HG03280 (cell line): ENCODE results near the gene USP34.
"Not testable (repeated sequence)": the region's sequence is repeated elsewhere in the genome, so short reads cannot be mapped to it uniquely, and the experiment has no call there.

Experiments
- ATAC-seq: cut with Tn5 transposase; IDR thresholded peaks from one replicate; pipeline ENCODE4 v1.9.1; 2021; ENCODE audit warnings: mild to moderate bottlenecking, moderate library complexity; ENCODE audit not compliant: unreplicated experiment

The USP34 gene

DNA sequence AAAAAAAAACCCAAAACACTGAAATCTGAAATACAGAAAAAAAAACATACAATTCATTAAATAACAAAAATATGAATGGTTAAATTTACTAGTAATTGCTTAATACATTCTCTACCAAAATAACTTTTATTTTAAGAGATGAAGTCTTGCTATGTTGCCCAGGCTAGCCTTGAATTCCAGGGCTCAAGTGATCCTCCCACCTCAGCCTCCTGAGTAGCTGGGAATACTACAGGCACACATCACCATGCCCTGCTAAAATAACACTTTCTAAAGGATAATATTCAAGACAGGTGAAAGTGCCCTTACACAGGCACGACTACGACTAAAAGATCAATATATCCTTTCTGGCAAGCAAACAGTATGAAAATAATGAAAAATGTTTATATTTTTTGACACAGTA lies 9.5 kb downstream of the USP34 start:
- ATAC-seq: no peak

DNA sequence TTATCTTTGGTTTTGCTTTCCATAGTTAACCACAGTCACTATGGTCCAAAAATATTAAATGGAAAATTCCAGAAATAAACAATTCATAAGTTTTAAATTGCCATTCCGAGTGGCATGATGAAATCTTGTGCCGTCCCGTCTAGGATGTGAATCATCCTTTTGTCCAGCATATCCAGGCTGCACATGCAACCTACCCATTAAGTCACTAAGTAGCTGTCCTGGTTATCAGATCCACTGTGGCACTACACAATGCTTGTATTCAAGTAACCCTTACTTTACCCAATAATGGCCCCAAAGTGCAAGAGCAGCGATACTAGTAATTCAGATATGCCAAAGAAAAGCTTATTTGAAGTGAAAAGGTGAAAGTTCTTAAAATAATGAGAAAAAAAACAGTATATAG lies 10.7 kb downstream of the USP34 start:
- no peak for ATAC-seq

DNA sequence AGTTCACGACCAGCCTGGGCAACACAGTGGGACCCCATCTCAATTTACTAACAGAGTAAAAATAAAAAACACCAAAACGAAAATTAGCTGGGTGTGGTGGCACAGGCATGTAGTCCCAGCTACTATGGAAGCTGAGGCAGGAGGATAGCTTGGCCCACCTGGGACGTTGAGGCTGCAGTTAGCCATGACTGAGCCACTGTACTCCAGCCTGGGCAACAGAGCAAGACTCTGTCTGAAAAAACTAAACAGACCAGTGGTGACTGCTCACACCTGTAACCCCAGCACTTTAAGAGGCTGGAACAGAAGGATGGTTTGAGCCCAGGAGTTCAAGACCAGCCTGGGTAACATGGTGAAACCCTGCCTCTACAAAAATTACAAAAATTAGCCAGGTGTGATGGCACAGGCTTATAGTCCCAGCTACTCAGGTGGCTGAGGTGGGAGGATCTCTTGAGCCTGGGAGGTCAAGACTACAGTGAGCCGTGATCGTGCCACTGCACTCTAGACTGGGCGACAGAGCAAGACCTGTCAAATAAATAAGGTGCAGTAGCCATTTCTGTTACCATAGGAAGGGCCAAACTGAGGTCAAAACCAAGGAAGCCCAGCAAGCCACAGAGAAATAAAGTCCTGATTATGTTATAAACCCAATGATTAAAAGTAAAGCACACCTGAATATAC lies 14.0 kb downstream of the USP34 start:
- ATAC-seq: no peak

DNA sequence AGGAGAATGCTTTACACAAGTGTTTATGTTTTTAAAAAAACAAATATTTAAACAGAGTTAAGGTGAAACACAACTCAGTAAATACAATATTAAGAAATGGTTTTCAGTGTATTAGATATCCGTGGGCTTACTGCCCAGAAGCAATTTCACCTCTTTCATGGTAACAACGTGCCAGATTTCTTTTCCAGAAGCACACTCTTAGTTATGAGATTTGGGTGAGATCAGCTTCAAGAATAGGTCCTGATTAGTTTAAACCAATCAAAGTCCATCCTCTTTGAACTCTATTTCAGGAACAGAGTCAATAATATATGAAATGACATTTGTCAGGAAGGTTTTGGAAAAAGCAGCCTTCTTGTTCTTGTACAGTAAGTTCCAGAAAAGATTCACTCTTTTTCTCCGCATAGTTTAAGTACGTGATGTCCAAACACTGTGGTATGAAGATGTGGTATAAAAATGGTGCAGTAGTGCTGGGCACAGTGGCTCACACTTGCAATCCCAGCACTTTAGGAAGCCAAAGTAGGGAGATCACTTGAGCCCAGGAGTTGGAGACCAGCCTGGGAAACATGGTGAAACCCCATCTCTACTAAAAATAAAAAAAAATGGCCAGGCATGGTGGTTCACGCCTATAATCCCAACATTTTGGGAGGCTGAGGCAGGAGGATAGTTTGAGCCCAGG lies 14.7 kb downstream of the USP34 start:
- no peak for ATAC-seq

DNA sequence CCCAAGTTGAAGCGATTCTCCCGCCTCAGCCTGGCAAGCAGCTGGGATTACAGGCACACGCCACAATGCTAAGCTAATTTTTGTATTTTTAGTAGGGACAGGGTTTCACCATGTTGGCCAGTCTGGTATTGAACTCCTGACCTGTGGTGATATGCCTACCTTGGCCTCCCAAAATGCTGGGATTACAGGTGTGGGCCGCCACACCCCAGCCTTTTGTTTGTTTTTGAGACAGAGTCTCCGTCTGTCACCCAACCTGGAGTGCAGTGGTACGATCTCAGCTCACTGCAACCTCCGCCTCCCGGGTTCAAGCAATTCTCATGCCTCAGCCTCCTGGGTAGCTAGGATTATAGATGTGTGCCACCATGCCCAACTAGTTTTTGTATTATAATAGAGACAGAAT lies 15.9 kb downstream of the USP34 start:
- not testable (repeated sequence) for ATAC-seq

DNA sequence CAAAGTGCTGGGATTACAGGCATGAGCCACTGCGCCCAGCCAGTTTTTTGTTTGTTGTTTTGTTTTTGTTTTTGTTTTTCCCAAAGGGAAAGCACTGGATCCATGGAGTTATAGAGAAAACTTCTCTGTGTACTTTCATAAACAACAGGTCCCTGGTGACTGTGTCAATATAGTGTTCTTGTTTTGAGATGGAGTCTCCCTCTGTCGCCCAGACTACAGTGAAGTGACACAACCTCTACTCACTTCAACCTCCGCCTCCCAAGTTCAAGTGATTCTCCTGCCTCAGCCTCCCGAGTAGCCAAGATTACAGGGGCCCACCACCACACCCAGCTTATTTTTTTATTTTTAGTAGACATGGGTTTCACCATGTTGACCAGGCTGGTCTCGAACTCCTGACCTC lies 16.5 kb downstream of the USP34 start:
- ATAC-seq: no peak

DNA sequence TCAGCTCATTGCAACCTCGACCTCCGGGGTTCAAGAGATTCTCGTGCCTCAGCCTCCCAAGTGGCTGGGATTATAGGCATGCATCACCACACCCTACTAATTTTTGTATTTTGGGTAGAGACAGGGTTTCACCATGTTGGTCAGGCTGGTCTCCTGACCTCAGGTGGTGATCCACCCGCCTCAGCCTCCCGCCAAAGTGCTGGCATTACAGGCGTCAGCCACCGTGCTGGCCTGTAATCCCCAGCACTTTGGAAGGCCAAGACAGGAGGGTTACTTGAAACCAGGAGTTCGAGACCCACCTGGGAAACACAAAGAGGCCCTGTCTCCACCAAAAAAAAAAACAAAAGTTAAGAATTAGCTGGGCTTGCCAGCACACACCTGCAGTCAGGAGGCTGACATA lies 18.5 kb downstream of the USP34 start:
- ATAC-seq: no peak

DNA sequence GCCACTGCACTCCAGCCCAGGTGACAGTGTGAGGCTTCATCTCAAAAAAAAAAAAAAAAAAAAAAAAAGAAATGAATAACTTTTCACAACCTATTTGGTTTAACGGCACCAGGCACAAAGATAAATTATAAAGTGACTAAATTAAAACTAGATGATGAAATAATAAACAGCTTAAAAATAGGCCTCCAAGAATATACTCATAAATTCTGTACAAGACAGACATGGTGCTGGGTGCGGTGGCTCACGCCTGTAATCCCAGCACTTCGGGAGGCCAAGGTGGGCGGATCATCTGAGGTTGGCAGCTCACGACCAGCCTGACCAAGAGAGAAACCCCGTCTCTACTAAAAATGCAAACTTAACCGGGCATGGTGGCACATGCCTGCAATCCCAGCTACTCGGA lies 19.7 kb downstream of the USP34 start:
- no peak for ATAC-seq

DNA sequence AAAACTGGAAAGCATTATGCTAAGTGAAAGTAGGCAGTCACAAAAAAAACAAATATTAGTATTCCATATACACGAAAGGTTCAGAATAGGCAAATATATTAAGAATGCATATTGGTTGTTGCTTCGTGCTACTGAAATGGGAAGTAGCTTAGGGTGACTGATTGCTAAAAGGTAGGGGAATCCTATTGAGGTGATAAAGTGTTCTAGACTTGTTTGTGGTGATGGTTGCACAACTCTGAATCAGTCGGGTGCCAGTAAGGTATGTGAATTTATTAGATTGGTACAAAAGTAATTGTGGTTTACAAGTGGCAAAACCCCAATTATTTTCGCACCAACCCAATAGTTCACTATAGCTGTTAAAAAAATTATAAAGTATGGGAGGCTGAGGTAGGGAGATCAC lies 20.7 kb downstream of the USP34 start:
- no peak for ATAC-seq

DNA sequence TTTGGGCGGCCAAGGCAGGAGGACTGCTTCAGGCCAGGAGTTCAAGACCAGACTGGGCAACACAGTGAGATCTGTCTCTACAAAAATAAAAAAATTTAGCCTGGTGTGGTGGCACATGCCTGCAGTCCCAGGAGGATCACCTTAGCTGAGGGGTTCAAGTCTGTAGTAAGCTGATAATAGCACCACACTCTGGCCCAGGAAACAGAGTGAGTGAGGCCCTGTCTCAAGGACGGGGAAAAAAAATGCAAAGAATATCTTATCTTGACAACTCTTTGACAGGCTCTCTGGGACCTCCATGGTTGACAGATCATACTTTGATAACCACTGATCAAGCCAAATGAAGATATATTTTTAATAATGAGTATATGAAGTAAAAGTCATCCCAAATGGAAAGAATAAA lies 22.7 kb downstream of the USP34 start:
- no peak for ATAC-seq

DNA sequence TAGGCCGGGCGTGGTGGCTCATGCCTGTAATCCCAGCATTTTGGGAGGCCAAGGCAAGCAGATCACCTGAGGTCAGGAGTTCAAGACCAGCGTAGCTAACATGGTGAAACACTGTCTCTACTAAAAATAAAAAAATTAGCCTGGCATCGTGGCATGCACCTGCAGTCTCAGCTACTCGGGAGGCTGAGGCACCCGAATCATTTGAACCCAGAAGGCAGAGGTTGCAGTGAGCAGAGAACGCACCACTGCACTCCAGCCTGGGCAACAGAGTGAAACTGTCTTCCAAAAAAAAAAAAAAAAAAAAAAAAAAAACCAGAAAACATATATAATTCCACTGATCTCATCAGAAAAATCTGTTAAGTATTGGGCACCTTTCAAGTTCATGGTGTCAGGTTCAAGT lies 23.9 kb downstream of the USP34 start:
- ATAC-seq: not testable (repeated sequence)

DNA sequence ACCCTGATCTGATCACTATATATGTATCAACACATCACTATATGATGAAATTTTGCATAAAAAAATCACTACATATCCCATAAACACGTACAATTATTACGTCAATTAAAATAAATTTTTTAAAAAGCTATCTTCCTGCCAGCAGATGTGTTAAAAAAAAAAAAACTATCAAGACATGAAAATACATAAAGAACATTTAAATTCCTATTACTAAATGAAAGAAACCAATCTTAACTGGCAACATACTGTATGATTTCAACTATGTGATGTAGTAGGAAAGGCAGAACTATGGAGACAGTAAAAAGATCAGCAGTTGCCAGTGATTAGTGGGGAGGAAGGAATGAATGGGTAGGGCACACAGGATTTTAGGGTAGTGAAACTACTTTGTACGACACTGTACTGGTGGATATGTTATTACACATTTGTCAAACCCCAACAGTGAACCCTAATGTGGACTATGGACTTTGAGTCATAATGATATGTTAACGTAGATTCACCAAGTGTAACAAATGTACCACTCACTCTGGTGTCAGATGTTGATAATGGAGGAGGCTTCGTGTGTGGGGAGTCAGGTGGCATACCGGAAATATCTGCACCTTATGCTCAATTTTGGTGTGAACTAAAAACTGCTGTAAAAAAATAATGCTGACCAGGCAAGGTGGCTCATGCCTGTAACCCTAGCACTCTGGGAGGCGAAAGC lies 27.4 kb downstream of the USP34 start:
- ATAC-seq: peak; percentile 79

DNA sequence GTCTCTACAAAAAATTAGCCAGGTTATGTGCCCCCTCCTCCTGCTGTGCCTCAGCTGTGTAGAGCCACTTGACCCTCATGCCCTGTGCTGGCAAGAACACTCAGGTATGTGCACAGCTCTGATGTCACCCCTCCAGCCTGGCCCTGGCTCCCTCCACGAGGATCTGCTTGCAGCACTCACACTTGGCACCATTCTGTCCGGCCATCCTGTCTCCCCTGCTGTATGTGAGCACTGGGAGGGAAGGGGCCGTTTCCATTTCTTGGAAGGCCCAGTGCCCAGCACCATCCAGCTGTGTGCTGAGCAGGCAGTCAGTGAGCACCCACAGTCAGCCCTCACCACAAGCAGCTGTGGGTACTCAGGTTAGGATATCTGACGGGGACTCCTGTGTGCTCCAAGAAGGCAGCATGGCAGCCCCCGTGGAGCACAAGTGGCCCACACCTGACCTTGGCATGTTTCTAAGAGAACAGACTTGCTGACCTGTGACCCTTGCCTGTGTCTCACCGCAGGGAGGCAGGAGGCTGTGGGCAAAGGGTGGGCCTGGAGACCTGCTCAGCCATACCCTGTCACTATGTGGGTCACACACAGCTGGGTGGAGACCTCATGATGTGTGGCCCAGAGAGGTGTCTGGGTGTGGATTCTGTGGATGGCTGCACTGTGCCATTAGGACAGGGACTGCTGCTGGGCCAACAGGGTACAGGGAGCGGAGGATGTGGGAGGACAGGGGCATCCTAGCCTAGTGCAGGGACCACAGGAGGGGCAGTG lies 31.5 kb downstream of the USP34 start:
- no peak for ATAC-seq

DNA sequence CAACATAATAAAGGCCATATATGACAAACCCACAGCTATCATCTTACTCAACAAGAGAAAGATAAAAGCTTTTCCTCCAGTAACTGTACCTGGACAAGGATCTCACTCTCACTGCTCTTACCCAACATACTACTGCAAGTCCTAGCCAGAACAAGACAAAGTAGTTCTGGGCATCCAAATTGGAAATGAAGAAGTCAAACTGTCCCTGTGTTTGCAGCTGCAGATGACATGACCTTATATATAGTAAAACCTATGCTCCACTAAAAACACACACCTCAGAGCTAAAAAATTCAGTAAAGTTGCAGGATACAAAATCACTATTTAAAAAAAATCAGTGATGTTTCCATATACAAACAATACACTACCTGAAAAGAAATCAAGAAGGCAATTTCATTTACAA lies 32.2 kb downstream of the USP34 start:
- ATAC-seq: no peak

DNA sequence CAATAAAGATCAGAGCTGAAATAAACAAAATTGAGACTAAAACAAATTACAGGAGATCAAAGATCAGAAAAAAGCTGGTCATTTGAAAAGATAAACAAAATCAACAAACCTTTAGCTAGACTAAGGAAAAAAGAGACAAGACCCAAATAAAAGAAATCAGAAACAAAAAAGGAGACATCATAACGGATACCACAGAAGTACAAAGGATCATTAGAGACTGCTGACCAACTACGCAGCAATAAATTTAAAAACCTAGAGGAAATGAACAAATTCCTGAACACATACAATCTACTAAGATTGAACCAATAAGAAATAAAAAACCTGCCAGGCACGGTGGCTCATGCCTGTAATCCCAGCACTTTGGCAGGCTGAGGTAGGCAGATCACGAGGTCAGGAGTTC lies 33.7 kb downstream of the USP34 start:
- ATAC-seq: no peak

DNA sequence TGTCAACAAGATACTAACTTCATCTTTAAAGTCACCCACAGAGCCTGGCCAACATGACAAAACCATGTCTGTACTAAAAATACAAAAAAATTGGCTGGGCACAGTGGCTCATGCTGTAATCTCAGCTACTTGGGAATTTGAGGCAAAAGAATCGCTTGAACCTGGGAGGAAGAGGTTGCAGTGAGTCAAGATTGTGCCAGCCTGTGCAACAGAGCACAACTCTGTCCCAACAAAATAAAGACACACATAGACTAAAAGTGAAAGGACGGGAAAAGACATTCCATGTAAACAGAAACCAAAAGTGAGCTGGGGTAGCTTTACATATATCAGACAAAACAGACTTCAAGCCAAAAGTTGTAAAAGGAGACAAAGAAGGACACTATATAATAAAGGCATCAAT lies 34.8 kb downstream of the USP34 start:
- no peak for ATAC-seq

DNA sequence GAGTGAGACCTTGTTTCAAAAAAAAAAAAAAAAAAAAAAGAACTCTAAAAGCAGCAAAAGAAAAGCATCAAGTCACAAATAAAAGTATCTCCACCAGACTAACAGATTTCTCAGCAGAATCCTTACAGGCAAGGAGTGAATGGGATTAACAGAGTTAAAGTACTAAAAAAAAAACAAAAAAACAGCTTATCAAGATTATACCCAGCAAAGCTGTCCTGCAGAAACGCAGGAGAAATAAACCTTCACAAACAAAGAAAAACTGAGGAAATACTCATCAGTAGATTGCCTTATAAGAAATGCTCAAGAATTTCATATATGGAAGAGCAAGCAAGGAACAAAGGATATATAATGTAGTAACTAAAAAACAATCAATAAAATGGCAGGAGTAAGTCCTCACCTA lies 35.6 kb downstream of the USP34 start:
- no peak for ATAC-seq

DNA sequence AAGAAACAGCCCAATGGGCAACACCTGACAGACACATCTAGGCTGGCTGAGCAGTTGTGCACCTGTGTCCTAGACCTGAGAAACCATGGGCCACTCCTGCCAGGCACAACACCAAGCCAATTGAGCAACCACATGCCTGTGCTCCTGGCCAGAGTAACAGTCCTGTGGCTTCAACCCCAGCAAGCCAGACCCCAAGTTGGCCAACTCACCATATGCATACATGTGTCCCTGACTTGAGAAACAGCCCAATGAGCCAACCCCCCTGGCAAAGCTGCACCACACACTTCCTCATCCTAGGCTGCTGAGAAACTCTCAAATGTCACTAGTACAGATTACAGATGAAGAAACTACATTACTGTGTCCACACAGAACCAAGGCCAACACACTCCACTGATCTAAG lies 36.6 kb downstream of the USP34 start:
- no peak for ATAC-seq

DNA sequence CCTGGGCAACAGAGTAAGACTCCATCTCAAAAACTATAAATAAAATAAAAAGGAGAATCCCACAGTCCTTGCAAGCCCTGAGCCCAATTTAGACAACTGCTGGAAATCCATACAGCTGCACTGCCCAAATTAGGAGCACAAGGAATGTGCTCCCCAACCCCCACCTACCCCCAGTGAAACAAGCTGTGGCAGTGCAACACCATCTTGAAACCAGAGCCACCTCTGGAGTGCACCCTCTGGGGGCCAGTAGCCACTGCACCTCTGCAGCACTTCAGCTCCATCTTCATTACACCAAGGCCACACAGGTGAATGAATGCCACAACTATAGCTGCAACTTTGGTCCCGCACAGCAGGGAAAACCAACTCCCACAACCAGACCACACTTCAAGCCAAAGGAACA lies 37.3 kb downstream of the USP34 start:
- no peak for ATAC-seq

DNA sequence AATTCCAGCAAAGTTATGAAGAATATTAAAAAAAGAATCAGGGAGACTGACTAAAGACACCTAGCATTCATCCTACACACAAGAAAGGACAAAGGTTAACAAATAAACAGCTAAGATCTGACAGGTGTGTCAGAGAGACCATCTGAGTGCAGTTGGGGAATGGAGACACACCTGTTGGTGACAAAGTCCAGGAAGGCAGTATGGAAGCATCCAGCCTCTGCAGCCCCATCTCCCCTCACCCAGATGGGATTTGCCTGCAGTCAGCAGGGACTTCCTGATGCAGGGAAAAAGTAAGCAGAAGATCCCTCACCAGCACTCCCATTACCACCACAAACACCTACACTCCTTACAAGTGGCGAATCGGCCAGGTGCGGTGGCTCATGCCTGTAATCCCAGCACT lies 37.9 kb downstream of the USP34 start:
- no peak for ATAC-seq

DNA sequence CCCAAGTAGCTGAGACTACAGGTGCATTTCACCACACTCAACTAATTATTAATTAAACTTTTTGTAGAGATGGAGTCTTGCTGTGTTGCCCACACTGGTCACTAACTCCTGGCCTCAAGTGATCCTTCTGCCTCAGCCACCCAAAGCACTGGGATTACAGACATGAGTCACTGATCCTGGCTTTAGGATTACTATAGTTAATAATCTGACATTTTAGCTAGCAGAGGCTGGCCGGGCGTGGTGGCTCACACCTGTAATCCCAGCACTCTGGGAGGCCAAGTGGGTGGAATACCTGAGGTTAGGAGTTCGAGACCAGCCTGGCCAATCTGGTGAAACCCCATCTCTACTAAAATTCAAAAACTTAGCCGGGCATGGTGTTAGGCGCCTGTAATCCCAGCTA lies 39.5 kb downstream of the USP34 start:
- no peak for ATAC-seq
